GM18951 (cell line): ENCODE results near the gene CDH4.
"Not testable (repeated sequence)": the region's sequence is repeated elsewhere in the genome, so short reads cannot be mapped to it uniquely, and the experiment has no call there.

Experiments used
- POLR2A ChIP-seq: IDR thresholded peaks from 4 replicates; pipeline ENCODE4 v1.6.1; 2011; ENCODE audit warnings: mild to moderate bottlenecking; ENCODE audit not compliant: insufficient read length, insufficient read depth; ENCODE audit errors: extremely low read depth
- in situ Hi-C: fragments of 300-500 bp; cut with MboI; formaldehyde crosslinking; loops from one replicate; pipeline ENCODE4 v1.12.0; 2022; ENCODE audit warnings: low sequenced_read_pairs, mixed read lengths, inconsistent platforms; ENCODE audit not compliant: unreplicated experiment

CDH4 gene

GRCh38 chr20:61848851-61849250 lies 596.8 kb downstream of the CDH4 start:
- no peak for TF ChIP-seq POLR2A
- in situ Hi-C loops: no loop called here

GRCh38 chr20:61849376-61849775 lies 597.3 kb downstream of the CDH4 start:
- in situ Hi-C loops: no loop called here
- no peak for TF ChIP-seq POLR2A

GRCh38 chr20:61849822-61850221 lies 597.8 kb downstream of the CDH4 start:
- no peak for TF ChIP-seq POLR2A
- in situ Hi-C loops: no loop called here

GRCh38 chr20:61850457-61850856 lies 598.4 kb downstream of the CDH4 start:
- in situ Hi-C loops: no loop called here

GRCh38 chr20:61850926-61851900 lies 599.2 kb downstream of the CDH4 start:
- TF ChIP-seq POLR2A: no peak
- in situ Hi-C loops: no loop called here

More at GRCh38 chr20:61850457-61850856, 598.4 kb downstream of the CDH4 start:
- TF ChIP-seq POLR2A: no peak

GRCh38 chr20:61852268-61853072 lies 600.4 kb downstream of the CDH4 start:
- in situ Hi-C loops: no loop called here

GRCh38 chr20:61853073-61854005 lies 601.3 kb downstream of the CDH4 start:
- TF ChIP-seq POLR2A: no peak
- in situ Hi-C loops: no loop called here

More at GRCh38 chr20:61852268-61853072, 600.4 kb downstream of the CDH4 start:
- no peak for TF ChIP-seq POLR2A

GRCh38 chr20:61854538-61854937 lies 602.5 kb downstream of the CDH4 start:
- in situ Hi-C loops: not testable (repeated sequence)

GRCh38 chr20:61855286-61855685 lies 603.2 kb downstream of the CDH4 start:
- in situ Hi-C loops: no loop called here
- TF ChIP-seq POLR2A: no peak

GRCh38 chr20:61856626-61857413 lies 604.8 kb downstream of the CDH4 start:
- in situ Hi-C loops: no loop called here
- TF ChIP-seq POLR2A: no peak

- TF ChIP-seq POLR2A: no peak
Measured at GRCh38 chr20:61857414-61857775, 605.3 kb downstream of the CDH4 start.

GRCh38 chr20:61857884-61858283 lies 605.8 kb downstream of the CDH4 start:
- in situ Hi-C loops: no loop called here
- TF ChIP-seq POLR2A: no peak

More at GRCh38 chr20:61857414-61857775, 605.3 kb downstream of the CDH4 start:
- in situ Hi-C loops: no loop called here

GRCh38 chr20:61859767-61860166 lies 607.7 kb downstream of the CDH4 start:
- TF ChIP-seq POLR2A: no peak
- in situ Hi-C loops: no loop called here
